Effector memory CD8-positive, alpha-beta T cell (primary cell): Measurements from ENCODE around the gene PIR.
A peak's percentile ranks its signal among the peaks of the same experiment; 100 is the strongest.

Experiments used
- ATAC-seq: fragments of 150-1000 bp; cut with Tn5 transposase; replicated peaks from 2 replicates; pipeline ENCODE4 v1.10.0; 2021; ENCODE audit warnings: mild to moderate bottlenecking, moderate library complexity
- DNase-seq, 3 experiments: peaks; one replicate each; pipeline ENCODE4 v3.0.0; 2021
- H3K27ac Mint-ChIP-seq, 2 donors: one replicate each; pipeline ENCODE4 v1.8.0; 2022; ENCODE audit warnings: mild to moderate bottlenecking in 2 of 2, mixed read lengths in 2 of 2, moderate library complexity in 2 of 2
- H3K27me3 Mint-ChIP-seq, 2 donors: one replicate each; pipeline ENCODE4 v1.8.0; 2022; ENCODE audit warnings: mixed read lengths in 2 of 2
- H3K36me3 Mint-ChIP-seq: one replicate; pipeline ENCODE4 v1.8.0; 2022; ENCODE audit warnings: mild to moderate bottlenecking, moderate library complexity, mixed read lengths; ENCODE audit not compliant: insufficient read depth
- H3K4me1 Mint-ChIP-seq, 2 donors: one replicate each; pipeline ENCODE4 v1.8.0; 2022; ENCODE audit warnings: low read depth in 2 of 2, mixed read lengths in 2 of 2
- H3K4me3 Mint-ChIP-seq, 2 donors: one replicate each; pipeline ENCODE4 v1.8.0; 2022; ENCODE audit warnings: mild to moderate bottlenecking in 2 of 2, mixed read lengths in 2 of 2, moderate library complexity in 2 of 2
- H3K9me3 Mint-ChIP-seq, 2 donors: one replicate each; pipeline ENCODE4 v1.8.0; 2022; ENCODE audit warnings: mixed read lengths in 2 of 2

The PIR gene

DNA sequence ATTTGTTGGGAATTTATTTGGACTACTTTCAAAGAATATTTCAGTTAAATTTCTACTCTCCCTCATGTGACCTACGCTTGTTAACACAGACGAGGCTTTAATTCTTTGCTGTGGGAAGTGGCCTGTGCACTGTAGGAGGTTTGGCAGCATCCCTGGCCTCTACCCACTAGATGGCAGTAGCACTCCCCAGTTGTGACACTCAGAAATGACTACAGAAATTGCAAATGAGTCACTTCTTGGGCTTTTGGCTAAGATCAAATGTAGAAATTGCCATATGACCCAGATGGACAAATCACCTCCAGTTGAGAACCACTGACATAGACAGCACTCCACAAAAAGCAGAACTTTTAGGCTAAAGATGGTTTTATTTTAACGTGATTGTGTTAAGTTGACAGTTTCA is 22.1 kb downstream of the PIR start:
- no peaks in the 10 kb centered on the region for H3K27me3 Mint-ChIP-seq
- no peak overlapping the region for H3K4me3 Mint-ChIP-seq
- DNase-seq = peak; percentile 27 to 41 (median 39)
- H3K9me3 Mint-ChIP-seq = no peaks in the 10 kb centered on the region
- H3K36me3 Mint-ChIP-seq = no peaks in the 10 kb centered on the region
- no peak overlapping the region for H3K27ac Mint-ChIP-seq
- H3K4me1 Mint-ChIP-seq = no peaks in the 10 kb centered on the region
- peak; percentile 67 for ATAC-seq

- ATAC-seq (no peak), DNase-seq (no peak)
- no peaks in the 10 kb centered on the region for H3K9me3 Mint-ChIP-seq
- no peaks in the 10 kb centered on the region for H3K4me1 Mint-ChIP-seq
- no peak overlapping the region for H3K4me3 Mint-ChIP-seq
- no peaks in the 10 kb centered on the region for H3K27me3 Mint-ChIP-seq
- no peaks in the 10 kb centered on the region for H3K36me3 Mint-ChIP-seq
- no peak overlapping the region for H3K27ac Mint-ChIP-seq
These were observed 23.5 kb downstream of the PIR start for GRCh38 chrX:15469613-15470012.

DNA sequence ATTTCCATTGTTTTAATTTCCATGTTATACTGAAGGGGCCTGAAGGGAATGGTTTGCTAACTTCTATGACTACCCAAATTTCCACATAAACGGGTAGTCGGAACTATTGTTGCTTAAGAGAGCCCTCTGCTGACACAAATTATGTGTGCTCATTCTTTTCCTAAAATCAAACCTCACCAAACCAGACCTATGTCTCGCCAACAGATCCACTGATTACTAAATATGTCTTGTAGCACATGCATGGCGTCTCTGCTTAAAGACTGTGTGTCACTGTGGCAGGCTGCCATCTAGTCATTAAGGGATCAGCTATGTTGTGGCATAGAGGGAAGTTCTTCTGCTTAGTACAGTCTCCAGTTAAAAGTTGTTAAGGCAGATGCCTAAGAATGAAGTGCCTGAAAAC is 25.1 kb downstream of the PIR start:
- Mint-ChIP-seq H3K9me3 (no peaks in the 10 kb centered on the region), H3K36me3 (no peaks in the 10 kb centered on the region), H3K4me3 (no peak overlapping the region), H3K27me3 (no peaks in the 10 kb centered on the region), H3K4me1 (no peaks in the 10 kb centered on the region), H3K27ac (no peak overlapping the region)
- ATAC-seq = no peak
- no peak for DNase-seq

DNA sequence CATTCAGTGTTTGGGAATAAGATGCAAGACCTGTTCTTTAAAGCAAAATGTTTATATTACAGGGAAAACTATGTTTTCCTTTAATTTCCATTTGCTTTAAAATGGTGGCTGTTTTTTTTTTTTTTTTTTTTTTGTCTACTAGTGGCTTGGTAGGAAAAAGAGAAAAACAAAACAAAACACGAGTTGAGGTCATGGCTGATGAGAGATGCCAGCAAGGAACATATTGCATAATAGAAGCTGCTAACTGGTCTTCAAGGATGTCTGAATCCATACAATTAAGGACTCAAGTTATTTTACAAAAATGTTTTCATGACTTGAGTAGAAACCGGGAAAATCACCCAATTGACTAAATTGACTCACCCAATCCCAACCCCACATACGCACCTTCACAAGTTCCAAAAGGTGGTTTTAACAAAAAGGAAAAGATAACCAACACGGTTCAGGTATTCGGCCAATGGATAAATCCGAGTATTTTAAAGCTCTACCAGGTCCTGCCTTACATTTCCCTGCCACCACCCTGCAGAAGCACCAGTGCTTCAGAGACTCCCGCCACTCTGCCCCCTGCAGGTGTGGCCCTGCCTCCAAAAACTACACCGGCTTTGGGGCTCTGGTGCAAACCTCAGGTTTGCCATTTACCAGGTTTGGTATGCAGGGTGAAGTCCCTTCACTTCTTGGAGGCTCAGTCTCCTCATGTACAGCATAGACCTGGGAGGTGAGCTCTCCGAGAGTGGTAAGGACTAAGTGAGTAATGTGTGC is 27.1 kb downstream of the PIR start:
- ATAC-seq (no peak), DNase-seq (no peak)
- Mint-ChIP-seq H3K4me1 (no peaks in the 10 kb centered on the region), H3K9me3 (no peaks in the 10 kb centered on the region), H3K4me3 (no peak overlapping the region), H3K27ac (no peak overlapping the region), H3K27me3 (no peaks in the 10 kb centered on the region), H3K36me3 (no peaks in the 10 kb centered on the region)

DNA sequence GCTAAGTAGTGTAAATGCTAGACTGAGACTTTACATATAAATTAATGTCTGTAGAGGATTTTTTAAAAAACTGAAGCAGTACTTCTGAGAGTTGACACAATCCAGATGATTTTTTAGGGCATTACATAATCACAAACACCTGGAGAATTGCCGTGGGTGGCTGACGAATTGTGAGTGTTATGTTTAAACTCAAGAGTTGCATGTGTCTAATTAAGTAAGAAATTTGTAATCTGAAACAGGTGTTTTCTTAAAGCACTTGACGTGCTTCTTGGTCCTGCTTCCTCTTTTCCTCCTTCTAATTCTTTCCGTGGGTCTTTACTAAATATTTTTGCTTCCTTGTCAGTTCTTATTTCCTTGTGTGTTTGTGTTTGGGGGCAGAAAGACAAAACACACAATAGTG is 27.8 kb downstream of the PIR start:
- H3K36me3 Mint-ChIP-seq = no peaks in the 10 kb centered on the region
- H3K4me3 Mint-ChIP-seq = no peak overlapping the region
- no peaks in the 10 kb centered on the region for H3K27me3 Mint-ChIP-seq
- no peaks in the 10 kb centered on the region for H3K9me3 Mint-ChIP-seq
- no peak for ATAC-seq
- DNase-seq = no peak
- no peak overlapping the region for H3K27ac Mint-ChIP-seq
- no peaks in the 10 kb centered on the region for H3K4me1 Mint-ChIP-seq

GRCh38 chrX:15464704-15465103 is 28.4 kb downstream of the PIR start:
- Mint-ChIP-seq H3K4me1 (no peaks in the 10 kb centered on the region), H3K4me3 (no peak overlapping the region), H3K27me3 (peaks cover 0 to under 1% of the 10 kb centered on the region in 2 donors), H3K36me3 (no peaks in the 10 kb centered on the region), H3K27ac (no peak overlapping the region), H3K9me3 (no peaks in the 10 kb centered on the region)
- DNase-seq = no peak
- no peak for ATAC-seq

DNA sequence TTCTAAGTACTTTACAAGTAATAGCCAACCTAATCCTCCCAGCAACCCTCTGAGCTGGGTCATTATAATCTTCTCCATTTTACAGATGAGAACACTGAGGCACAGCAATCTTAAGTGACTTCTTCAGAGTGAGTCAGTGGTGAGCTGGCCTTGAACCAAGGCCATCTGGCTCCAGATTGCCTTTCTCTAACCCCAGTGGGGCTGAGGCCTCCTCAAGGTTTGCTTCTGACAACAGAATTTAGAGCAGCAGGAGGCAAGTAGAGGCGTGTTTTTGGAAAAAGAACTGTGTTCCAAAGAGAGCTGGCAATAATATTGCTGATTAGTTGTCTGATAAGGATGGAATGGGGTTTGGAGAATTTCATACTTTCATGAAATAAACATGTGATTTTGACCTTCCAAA is 41.2 kb downstream of the PIR start:
- Mint-ChIP-seq H3K27me3 (peaks cover 0 to 6% of the 10 kb centered on the region in 2 donors), H3K4me1 (no peaks in the 10 kb centered on the region), H3K9me3 (no peaks in the 10 kb centered on the region), H3K36me3 (no peaks in the 10 kb centered on the region), H3K4me3 (no peak overlapping the region), H3K27ac (no peak overlapping the region)
- DNase-seq = no peak
- no peak for ATAC-seq

DNA sequence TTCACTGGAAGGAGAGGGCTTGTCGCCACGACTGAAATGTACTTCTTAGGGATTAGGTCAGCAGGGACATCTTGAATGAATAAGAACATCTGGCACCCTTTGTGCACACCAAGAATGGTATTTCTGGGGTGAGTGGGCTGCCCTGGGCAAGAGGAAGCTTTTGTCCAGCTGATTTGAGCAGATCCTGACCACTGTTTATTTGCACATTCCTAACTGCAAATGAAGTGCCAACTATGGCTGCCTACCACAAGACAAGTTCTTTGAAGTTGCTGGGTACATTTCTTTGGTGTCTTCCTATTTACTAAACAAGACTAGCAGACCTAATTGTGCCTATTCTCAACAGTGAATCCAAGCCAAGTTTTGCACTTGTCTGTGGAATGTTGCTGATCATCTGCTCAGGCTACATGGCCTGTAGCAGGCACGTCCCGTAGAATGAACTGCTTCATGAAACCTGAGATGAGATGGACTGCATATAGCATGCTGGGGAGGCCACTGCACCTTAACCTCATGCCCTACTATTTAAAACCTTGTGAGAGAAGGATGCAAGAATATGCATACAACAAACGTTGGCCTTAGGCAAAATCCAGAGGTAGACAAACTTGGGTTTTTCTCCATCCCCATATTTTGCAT is 45.0 kb downstream of the PIR start:
- Mint-ChIP-seq H3K4me3 (no peak overlapping the region), H3K4me1 (no peaks in the 10 kb centered on the region), H3K27me3 (peaks cover 0 to 6% of the 10 kb centered on the region in 2 donors), H3K36me3 (no peaks in the 10 kb centered on the region), H3K9me3 (no peaks in the 10 kb centered on the region), H3K27ac (no peak overlapping the region)
- DNase-seq (no peak), ATAC-seq (no peak)

- Mint-ChIP-seq H3K27me3 (no peaks in the 10 kb centered on the region), H3K36me3 (no peaks in the 10 kb centered on the region), H3K9me3 (no peaks in the 10 kb centered on the region), H3K27ac (no peak overlapping the region), H3K4me3 (no peak overlapping the region), H3K4me1 (no peaks in the 10 kb centered on the region)
- no peak for DNase-seq
- no peak for ATAC-seq
These were observed 51.7 kb downstream of the PIR start for GRCh38 chrX:15441464-15441863.

GRCh38 chrX:15438332-15438731 is 54.8 kb downstream of the PIR start:
- peaks cover 0 to 7% of the 10 kb centered on the region in 2 donors for H3K27me3 Mint-ChIP-seq
- H3K36me3 Mint-ChIP-seq = no peaks in the 10 kb centered on the region
- no peak overlapping the region for H3K4me3 Mint-ChIP-seq
- peaks cover 0 to 1% of the 10 kb centered on the region in 2 donors for H3K9me3 Mint-ChIP-seq
- no peak for ATAC-seq
- no peak for DNase-seq
- H3K27ac Mint-ChIP-seq = no peak overlapping the region
- no peaks in the 10 kb centered on the region for H3K4me1 Mint-ChIP-seq

DNA sequence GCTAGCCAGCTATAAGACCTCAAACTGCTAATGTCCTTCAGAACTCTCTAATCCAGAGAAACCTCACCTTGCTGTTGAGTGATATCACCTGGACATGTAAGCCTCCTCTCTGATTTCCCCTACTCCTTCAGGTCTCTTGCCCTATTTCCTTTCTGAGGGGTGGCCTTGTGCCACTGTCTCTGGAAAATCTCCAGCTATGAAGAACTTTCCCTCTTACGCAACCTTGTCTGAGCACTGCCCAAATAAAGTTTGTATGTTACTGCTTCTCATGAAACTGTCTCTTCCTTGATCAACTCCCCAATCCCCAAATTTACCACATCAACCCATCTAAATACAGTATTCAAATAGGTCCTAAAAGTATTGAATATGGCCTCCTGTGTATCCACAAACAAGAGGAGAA is 55.4 kb downstream of the PIR start:
- H3K27ac Mint-ChIP-seq = no peak overlapping the region
- DNase-seq (no peak), ATAC-seq (no peak)
- no peak overlapping the region for H3K4me3 Mint-ChIP-seq
- peaks cover 5 to 13% of the 10 kb centered on the region in 2 donors for H3K27me3 Mint-ChIP-seq
- H3K36me3 Mint-ChIP-seq = no peaks in the 10 kb centered on the region
- H3K9me3 Mint-ChIP-seq = peaks cover 0 to 3% of the 10 kb centered on the region in 2 donors
- H3K4me1 Mint-ChIP-seq = no peaks in the 10 kb centered on the region

GRCh38 chrX:15435836-15436619 is 57.1 kb downstream of the PIR start:
- ATAC-seq = no peak
- H3K27me3 Mint-ChIP-seq = peaks cover 14 to 20% of the 10 kb centered on the region in 2 donors
- H3K4me3 Mint-ChIP-seq = no peak overlapping the region
- no peak for DNase-seq
- peaks cover 0 to 3% of the 10 kb centered on the region in 2 donors for H3K9me3 Mint-ChIP-seq
- no peaks in the 10 kb centered on the region for H3K36me3 Mint-ChIP-seq
- no peak overlapping the region for H3K27ac Mint-ChIP-seq
- no peaks in the 10 kb centered on the region for H3K4me1 Mint-ChIP-seq

DNA sequence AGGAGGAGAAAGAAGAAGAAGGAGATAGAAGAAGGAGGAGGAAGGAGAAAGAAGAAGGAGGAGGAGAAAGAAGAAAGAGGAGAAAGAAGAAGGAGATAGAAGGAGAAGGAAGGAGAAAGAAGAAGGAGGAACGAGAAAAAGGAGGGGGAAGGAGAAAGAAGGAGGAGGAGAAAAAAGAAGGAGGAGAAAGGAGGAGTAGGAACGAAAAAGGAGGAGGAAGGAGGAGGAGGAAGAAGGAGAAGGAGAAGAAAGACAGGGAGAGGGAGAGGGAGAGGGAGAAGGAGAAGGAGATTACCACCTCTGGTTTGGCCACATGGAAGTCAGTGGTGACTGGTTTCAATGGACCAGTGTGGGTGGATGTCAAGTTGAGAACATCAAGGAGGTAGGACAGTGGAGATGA is 58.9 kb downstream of the PIR start:
- peaks cover 23 to 28% of the 10 kb centered on the region in 2 donors for H3K27me3 Mint-ChIP-seq
- ATAC-seq = no peak
- no peak overlapping the region for H3K27ac Mint-ChIP-seq
- H3K4me1 Mint-ChIP-seq = no peaks in the 10 kb centered on the region
- no peak overlapping the region for H3K4me3 Mint-ChIP-seq
- peaks cover 0 to 3% of the 10 kb centered on the region in 2 donors for H3K9me3 Mint-ChIP-seq
- no peak for DNase-seq
- H3K36me3 Mint-ChIP-seq = no peaks in the 10 kb centered on the region

DNA sequence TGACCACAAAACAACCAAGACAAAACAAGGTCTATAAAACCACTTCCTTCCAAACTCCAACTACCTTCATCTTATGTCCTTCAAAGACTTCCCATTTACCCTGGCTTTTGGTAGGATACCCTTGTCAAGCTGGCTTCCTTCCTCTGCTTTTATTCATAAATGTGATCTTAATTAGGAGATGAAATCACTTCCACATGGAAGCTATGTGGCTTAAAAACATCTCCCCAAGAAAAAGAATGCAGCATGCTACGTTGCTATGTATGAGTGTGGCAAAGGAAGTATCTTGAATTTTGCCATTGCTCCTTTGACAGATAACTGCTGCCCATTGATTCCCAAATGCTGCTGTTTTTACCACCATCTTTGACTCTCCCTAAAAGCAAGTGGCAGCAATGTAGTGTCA is 62.5 kb downstream of the PIR start:
- peaks cover 0 to 3% of the 10 kb centered on the region in 2 donors for H3K9me3 Mint-ChIP-seq
- peaks cover 23 to 28% of the 10 kb centered on the region in 2 donors for H3K27me3 Mint-ChIP-seq
- no peaks in the 10 kb centered on the region for H3K36me3 Mint-ChIP-seq
- H3K4me3 Mint-ChIP-seq = no peak overlapping the region
- H3K27ac Mint-ChIP-seq = no peak overlapping the region
- DNase-seq (no peak), ATAC-seq (no peak)
- H3K4me1 Mint-ChIP-seq = no peaks in the 10 kb centered on the region
